Measurements from ENCODE around the gene CLEC20A.

GRCh38 chr1:178465011-178465410, 31.8 kb downstream of the CLEC20A start:
- TF ChIP-seq, protein P1, sequence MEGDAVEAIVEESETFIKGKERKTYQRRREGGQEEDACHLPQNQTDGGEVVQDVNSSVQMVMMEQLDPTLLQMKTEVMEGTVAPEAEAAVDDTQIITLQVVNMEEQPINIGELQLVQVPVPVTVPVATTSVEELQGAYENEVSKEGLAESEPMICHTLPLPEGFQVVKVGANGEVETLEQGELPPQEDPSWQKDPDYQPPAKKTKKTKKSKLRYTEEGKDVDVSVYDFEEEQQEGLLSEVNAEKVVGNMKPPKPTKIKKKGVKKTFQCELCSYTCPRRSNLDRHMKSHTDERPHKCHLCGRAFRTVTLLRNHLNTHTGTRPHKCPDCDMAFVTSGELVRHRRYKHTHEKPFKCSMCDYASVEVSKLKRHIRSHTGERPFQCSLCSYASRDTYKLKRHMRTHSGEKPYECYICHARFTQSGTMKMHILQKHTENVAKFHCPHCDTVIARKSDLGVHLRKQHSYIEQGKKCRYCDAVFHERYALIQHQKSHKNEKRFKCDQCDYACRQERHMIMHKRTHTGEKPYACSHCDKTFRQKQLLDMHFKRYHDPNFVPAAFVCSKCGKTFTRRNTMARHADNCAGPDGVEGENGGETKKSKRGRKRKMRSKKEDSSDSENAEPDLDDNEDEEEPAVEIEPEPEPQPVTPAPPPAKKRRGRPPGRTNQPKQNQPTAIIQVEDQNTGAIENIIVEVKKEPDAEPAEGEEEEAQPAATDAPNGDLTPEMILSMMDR (IDR thresholded peaks at IDR 0.05 in 8 of 11, conservative IDR thresholded peaks at IDR 0.05 in 3 of 11), result no peak
- TF ChIP-seq POLR2AphosphoS5 (IDR thresholded peaks at IDR 0.05) (no peak), POLR2A (IDR thresholded peaks at IDR 0.05) (no peak)

All from spleen (tissue), 7 donors.